OCI-LY7 (cell line): ENCODE data around the gene HSD17B2.

Experiments used
- CTCF ChIP-seq: fragments of 200-600 bp; sonication (generic); conservative IDR thresholded peaks from 2 replicates; pipeline ENCODE4 v1.5.1; 2014; ENCODE audit warnings: mild to moderate bottlenecking, antibody characterized with exemption, low read length, moderate library complexity, mixed read lengths
- EZH2phosphoT487 ChIP-seq: fragments of 200-600 bp; sonication (generic); IDR thresholded peaks from 2 replicates; pipeline ENCODE4 v1.6.1; 2018; ENCODE audit warnings: low read depth, borderline replicate concordance, mild to moderate bottlenecking, mixed run types, antibody characterized with exemption, low read length, moderate library complexity, mixed read lengths

GRCh38 chr16:82046541-82046940 is 11.5 kb downstream of the HSD17B2 start:
- TF ChIP-seq CTCF, result no peak
- no peak for TF ChIP-seq EZH2phosphoT487
